Measurements from ENCODE around the gene AWAT2. TPM values are rescaled to one million over a fixed set of nuclear protein-coding genes. Genes with fewer than 3 reads are reported as not detected.

Gene AWAT2
- polyA plus RNA-seq, 3 donors, result not detected

DNA sequence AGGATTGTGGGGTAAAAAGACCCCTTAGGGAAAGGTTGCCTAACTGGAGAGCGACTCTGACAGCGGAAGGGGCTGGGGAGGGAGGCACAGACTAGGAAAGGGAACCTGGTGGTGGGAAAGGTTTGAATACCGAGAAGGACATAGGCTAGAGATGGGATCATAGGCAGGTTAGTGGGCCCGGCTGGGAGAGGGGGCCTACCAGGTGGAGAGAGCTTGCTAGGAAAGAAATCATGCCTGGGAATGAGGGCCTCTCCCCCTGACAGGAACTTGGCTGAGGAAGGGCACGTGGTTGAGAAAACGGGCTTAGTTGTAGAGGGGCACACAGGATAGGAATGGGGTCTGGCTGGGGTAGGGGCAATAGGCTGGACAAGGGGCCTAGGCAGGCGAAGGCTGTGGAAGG is 16.9 kb upstream of the AWAT2 start:
- H3K4me3 ChIP-seq (replicated peaks in 1 of 3; ENCODE audit: low read depth in 2 of 3, low read length in 3 of 3), result no peak overlapping the region
- H3K27me3 ChIP-seq (ENCODE audit: control insufficient read depth in 2 of 2, insufficient read depth in 2 of 2, low read length in 2 of 2), result no peaks in the 10 kb centered on the region
- no peaks in the 10 kb centered on the region for H3K36me3 ChIP-seq (replicated peaks in 1 of 2; ENCODE audit: control insufficient read depth in 1 of 2, insufficient read depth in 2 of 2, low read length in 2 of 2)
- DNase-seq, result no peak
- H4K20me1 ChIP-seq (ENCODE audit: insufficient read depth, low read length), result no peaks in the 10 kb centered on the region
- H3K9ac ChIP-seq (ENCODE audit: insufficient read depth, low read length, poor library complexity, severe bottlenecking), result no peak overlapping the region
- Mint-ChIP-seq H3K4me3 (no peak overlapping the region), H3K27me3 (ENCODE audit: low read depth in 3 of 3) (peaks cover 3 to 12% (median 3%) of the 10 kb centered on the region in 3 donors), H3K27ac (no peak overlapping the region), H3K36me3 (no peaks in the 10 kb centered on the region), H3K4me1 (no peaks in the 10 kb centered on the region), H3K9me3 (peaks cover 0 to 19% (median 8%) of the 10 kb centered on the region in 7 donors)
- no peak overlapping the region for H3K4me2 ChIP-seq (replicated peaks; ENCODE audit: extremely low read depth, low read length, poor library complexity, severe bottlenecking)
- intact Hi-C loops (cut with micrococcal nuclease), result no loop called here
- no peaks in the 10 kb centered on the region for H3K4me1 ChIP-seq (ENCODE audit: control insufficient read depth in 1 of 2, insufficient read depth in 2 of 2, low read length in 2 of 2)
- no peak overlapping the region for H3K27ac ChIP-seq (ENCODE audit: low read depth in 1 of 2, low read length in 2 of 2)
- no peak overlapping the region for H2AFZ ChIP-seq (ENCODE audit: insufficient read depth, low read depth, low read length, poor library complexity, severe bottlenecking)
- peaks cover 0 to 6% of the 10 kb centered on the region in 2 donors for H3K9me3 ChIP-seq (replicated peaks in 1 of 2; ENCODE audit: control insufficient read depth in 1 of 2, insufficient read depth in 1 of 2, low read length in 2 of 2)
- TF ChIP-seq, protein P1, sequence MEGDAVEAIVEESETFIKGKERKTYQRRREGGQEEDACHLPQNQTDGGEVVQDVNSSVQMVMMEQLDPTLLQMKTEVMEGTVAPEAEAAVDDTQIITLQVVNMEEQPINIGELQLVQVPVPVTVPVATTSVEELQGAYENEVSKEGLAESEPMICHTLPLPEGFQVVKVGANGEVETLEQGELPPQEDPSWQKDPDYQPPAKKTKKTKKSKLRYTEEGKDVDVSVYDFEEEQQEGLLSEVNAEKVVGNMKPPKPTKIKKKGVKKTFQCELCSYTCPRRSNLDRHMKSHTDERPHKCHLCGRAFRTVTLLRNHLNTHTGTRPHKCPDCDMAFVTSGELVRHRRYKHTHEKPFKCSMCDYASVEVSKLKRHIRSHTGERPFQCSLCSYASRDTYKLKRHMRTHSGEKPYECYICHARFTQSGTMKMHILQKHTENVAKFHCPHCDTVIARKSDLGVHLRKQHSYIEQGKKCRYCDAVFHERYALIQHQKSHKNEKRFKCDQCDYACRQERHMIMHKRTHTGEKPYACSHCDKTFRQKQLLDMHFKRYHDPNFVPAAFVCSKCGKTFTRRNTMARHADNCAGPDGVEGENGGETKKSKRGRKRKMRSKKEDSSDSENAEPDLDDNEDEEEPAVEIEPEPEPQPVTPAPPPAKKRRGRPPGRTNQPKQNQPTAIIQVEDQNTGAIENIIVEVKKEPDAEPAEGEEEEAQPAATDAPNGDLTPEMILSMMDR (IDR thresholded peaks at IDR 0.05), result no peak
- H3K79me2 ChIP-seq (ENCODE audit: insufficient read depth, low read length), result no peaks in the 10 kb centered on the region
- 100% methylated on average over 2 of the region's 7 CpGs for WGBS (ENCODE audit: insufficient coverage)

DNA sequence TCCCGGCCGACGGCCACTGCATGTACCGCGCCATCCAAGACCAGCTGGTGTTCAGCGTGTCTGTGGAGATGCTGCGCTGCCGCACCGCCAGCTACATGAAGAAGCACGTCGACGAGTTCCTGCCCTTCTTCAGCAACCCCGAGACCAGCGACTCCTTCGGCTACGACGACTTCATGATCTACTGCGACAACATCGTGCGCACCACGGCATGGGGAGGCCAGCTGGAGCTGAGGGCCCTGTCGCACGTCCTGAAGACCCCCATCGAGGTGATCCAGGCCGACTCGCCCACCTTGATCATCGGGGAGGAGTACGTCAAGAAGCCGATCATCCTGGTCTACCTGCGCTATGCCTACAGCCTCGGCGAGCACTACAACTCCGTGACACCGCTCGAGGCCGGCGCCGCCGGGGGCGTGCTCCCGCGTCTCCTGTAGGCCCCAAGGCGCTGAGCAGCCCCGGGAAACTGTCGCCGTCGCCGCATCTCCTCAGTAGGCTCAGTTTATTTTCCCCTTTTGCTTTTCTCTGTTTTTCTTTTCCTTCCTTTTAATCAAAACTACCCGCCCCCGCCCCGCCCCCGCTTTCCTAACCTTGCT is 13.3 kb upstream of the AWAT2 start:
- no peak overlapping the region for H3K27ac Mint-ChIP-seq

More for the DNA sequence above, 13.3 kb upstream of the AWAT2 start:
- Histone ChIP-seq H3K4me2 (replicated peaks; ENCODE audit: extremely low read depth, low read length, poor library complexity, severe bottlenecking) (no peak overlapping the region), H4K20me1 (ENCODE audit: insufficient read depth, low read length) (no peaks in the 10 kb centered on the region), H3K79me2 (ENCODE audit: insufficient read depth, low read length) (no peaks in the 10 kb centered on the region), H3K27ac (ENCODE audit: low read depth in 1 of 2, low read length in 2 of 2) (no peak overlapping the region), H3K36me3 (replicated peaks in 1 of 2; ENCODE audit: control insufficient read depth in 1 of 2, insufficient read depth in 2 of 2, low read length in 2 of 2) (no peaks in the 10 kb centered on the region), H3K9me3 (replicated peaks in 1 of 2; ENCODE audit: control insufficient read depth in 1 of 2, insufficient read depth in 1 of 2, low read length in 2 of 2) (peaks cover 0 to 6% of the 10 kb centered on the region in 2 donors), H3K4me3 (replicated peaks in 1 of 3; ENCODE audit: low read depth in 2 of 3, low read length in 3 of 3) (no peak overlapping the region), H3K4me1 (ENCODE audit: control insufficient read depth in 1 of 2, insufficient read depth in 2 of 2, low read length in 2 of 2) (no peaks in the 10 kb centered on the region), H3K27me3 (ENCODE audit: control insufficient read depth in 2 of 2, insufficient read depth in 2 of 2, low read length in 2 of 2) (no peaks in the 10 kb centered on the region), H3K9ac (ENCODE audit: insufficient read depth, low read length, poor library complexity, severe bottlenecking) (no peak overlapping the region), H2AFZ (ENCODE audit: insufficient read depth, low read depth, low read length, poor library complexity, severe bottlenecking) (no peak overlapping the region)
- H3K36me3 Mint-ChIP-seq, result no peaks in the 10 kb centered on the region
- intact Hi-C loops (cut with micrococcal nuclease), result no loop called here
- peaks cover 3 to 4% (median 3%) of the 10 kb centered on the region in 3 donors for H3K27me3 Mint-ChIP-seq (ENCODE audit: low read depth in 3 of 3)
- DNase-seq, result no peak
- H3K4me1 Mint-ChIP-seq, result no peaks in the 10 kb centered on the region
- peaks cover 0 to 23% (median 8%) of the 10 kb centered on the region in 7 donors for H3K9me3 Mint-ChIP-seq
- TF ChIP-seq, protein P1 (IDR thresholded peaks at IDR 0.05), result no peak
- WGBS (ENCODE audit: insufficient coverage), result 96% methylated on average over 38 of the region's 52 CpGs
- H3K4me3 Mint-ChIP-seq, result no peak overlapping the region
